ENCODE results near the gene ZNF205. TPM values are rescaled to one million over a fixed set of nuclear protein-coding genes. Genes with fewer than 3 reads are reported as not detected.

ZNF205 gene
- total and polyA plus RNA-seq, 9 of the 15 experiments (the other 6 are each of a cell fraction or from before 2014, with no cell fraction given) = 2.4 to 11.8 (median 5.1) TPM; not detected in 2

DNA sequence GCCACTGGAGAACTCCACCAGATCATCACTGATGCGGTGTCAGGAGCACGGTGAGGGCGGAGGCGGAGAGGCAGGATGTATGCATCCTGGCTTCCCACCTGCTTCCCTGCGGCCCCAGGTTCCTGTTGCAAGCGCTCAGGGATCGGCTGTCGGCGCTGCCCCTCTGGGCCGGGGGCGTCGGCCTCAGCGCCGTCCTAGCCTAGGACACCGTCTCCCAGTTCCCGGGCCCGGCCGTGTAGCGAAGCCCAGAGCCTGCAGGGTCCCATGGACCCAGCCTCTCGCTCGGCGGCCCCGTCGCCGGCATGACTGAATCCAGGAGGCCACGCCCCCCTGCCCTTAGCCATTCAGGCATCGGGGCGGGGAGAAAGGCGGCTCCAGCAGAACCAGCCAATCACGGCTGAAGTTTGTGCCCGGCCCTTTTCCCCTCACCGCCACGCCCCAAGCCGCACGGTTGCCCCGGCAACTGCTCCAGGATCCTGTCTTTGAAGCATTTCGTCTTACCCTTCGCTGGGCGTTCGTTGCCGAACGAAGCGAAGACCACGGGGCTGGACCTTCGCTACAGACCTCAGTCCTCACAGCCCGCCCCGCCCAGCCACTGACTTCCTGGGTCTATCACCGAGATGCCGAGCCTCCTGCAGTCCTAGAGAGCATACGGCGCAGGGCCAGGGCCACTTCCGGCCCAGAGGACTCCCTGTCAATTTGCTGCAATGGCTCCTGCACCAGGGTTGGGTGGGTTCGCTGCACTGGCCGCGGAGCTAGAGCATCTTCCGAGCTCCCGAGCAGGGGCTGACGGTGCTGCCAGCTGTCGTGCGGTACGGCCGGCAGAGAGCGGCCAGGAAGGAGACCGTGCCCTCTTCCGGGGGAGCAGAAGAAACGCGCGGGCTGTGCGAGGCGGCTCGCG lies 11.8 kb downstream of the ZNF205 start (continued):
- TF ChIP-seq, protein P1, sequence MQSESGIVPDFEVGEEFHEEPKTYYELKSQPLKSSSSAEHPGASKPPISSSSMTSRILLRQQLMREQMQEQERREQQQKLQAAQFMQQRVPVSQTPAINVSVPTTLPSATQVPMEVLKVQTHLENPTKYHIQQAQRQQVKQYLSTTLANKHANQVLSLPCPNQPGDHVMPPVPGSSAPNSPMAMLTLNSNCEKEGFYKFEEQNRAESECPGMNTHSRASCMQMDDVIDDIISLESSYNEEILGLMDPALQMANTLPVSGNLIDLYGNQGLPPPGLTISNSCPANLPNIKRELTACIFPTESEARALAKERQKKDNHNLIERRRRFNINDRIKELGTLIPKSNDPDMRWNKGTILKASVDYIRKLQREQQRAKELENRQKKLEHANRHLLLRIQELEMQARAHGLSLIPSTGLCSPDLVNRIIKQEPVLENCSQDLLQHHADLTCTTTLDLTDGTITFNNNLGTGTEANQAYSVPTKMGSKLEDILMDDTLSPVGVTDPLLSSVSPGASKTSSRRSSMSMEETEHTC (IDR thresholded peaks at IDR 0.05) = no peak
- TF ChIP-seq ZNF431 (CRISPR knock-in tag; IDR thresholded peaks at IDR 0.05) = no peak
- TF ChIP-seq SNAPC5 (CRISPR knock-in tag; IDR thresholded peaks at IDR 0.05) = no peak

DNA sequence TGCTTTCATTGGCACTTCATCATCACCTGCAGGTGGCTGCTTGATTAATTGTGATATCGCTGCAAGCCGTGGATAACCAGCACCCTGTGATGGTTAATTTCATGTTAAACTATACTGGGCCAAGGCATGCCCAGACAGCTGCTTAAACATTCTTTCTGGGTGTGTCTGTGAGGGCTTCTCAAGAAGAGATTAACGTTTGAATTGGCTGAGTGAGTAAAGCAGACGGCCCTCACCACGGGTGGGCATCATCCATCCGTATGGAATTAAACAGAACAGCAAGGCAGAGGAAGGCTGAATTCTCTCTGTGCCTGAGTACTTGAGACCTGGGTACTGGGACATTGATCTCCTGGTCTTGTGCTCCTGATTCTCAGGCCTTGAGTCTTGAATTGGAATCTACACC lies 15.4 kb downstream of the ZNF205 start:
- FAIRE-seq (no peak), ATAC-seq (no peak), DNase-seq (ENCODE audit: extremely low read depth in 1 of 4, low spot score in 3 of 4) (no peak)
- Histone ChIP-seq H4K20me1 (replicated peaks; ENCODE audit: control insufficient read depth, insufficient read depth, low read length) (no peaks in the 10 kb centered on the region), H3K79me2 (ENCODE audit: control insufficient read depth, insufficient read depth, low read length) (peaks cover 4% of the 10 kb centered on the region; the same call in 1 of the 3 replicates), H3K27ac (ENCODE audit: extremely low read depth, low read depth, low read length) (no peak overlapping the region), H3K9ac (ENCODE audit: insufficient read depth in 1 of 2, low read depth in 2 of 2, low read length in 2 of 2) (no peak overlapping the region; a peak in 1 of 4 replicates), H3K36me3 (ENCODE audit: control insufficient read depth, insufficient read depth, low read length) (peaks cover 14% of the 10 kb centered on the region), H3K4me1 (replicated peaks in 1 of 2; ENCODE audit: control insufficient read depth in 2 of 2, insufficient read depth in 2 of 2, low read length in 2 of 2) (peaks cover 18 to 31% of the 10 kb centered on the region in 2 experiments), H3K27me3 (ENCODE audit: control insufficient read depth in 2 of 2, insufficient read depth in 2 of 2, low read length in 2 of 2) (no peaks in the 10 kb centered on the region), H3K9me1 (ENCODE audit: control insufficient read depth, insufficient read depth, low read length) (no peaks in the 10 kb centered on the region), H3K4me2 (ENCODE audit: insufficient read depth, low read length) (no peak overlapping the region), H2AFZ (ENCODE audit: low read depth, low read length) (no peak overlapping the region), H3K9me3 (replicated peaks; ENCODE audit: control insufficient read depth, insufficient read depth, low read depth, low read length) (no peaks in the 10 kb centered on the region), H3K4me3 (no peak overlapping the region)
- ChIA-PET POLR2A (interaction anchor here (1.1 to 2.9 kb wide), 6 partner anchors 9 to 63 kb away, joined by 3 to 17 read pairs (median 4); partner anchors contain the start of gene ZSCAN10), CTCF (ENCODE audit: low intra/inter-chr PET ratio) (interaction anchor here (0.6 to 1.0 kb wide), 2 partner anchors 44 to 69 kb away, joined by 4 read pairs; no protein-coding TSS in a partner anchor)
- in situ Hi-C loops (cut with MboI) = no loop called here
- TF ChIP-seq ZKSCAN1 (IDR thresholded peaks at IDR 0.05; ENCODE audit: low read depth, low read length) = no peak
- TF ChIP-seq CBX3 (IDR thresholded peaks at IDR 0.05; ENCODE audit: borderline replicate concordance in 1 of 2, low read length in 2 of 2) = no peak
- TF ChIP-seq, protein P2, sequence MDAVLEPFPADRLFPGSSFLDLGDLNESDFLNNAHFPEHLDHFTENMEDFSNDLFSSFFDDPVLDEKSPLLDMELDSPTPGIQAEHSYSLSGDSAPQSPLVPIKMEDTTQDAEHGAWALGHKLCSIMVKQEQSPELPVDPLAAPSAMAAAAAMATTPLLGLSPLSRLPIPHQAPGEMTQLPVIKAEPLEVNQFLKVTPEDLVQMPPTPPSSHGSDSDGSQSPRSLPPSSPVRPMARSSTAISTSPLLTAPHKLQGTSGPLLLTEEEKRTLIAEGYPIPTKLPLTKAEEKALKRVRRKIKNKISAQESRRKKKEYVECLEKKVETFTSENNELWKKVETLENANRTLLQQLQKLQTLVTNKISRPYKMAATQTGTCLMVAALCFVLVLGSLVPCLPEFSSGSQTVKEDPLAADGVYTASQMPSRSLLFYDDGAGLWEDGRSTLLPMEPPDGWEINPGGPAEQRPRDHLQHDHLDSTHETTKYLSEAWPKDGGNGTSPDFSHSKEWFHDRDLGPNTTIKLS (IDR thresholded peaks at IDR 0.05; ENCODE audit: borderline replicate concordance, low read depth) = no peak
- TF ChIP-seq ZNF445 (CRISPR knock-in tag; IDR thresholded peaks at IDR 0.05; ENCODE audit: low read depth) = no peak
- no TSS peak for BruUV-seq (replicated peaks)
- intact Hi-C loops (cut with micrococcal nuclease) = no loop called here
- 78% methylated on average over 6 of the region's 6 CpGs for WGBS (ENCODE audit: insufficient coverage, low coverage, missing lambda C conversion rate)
